ENCODE data around the gene SEC24D.
"Not testable (repeated sequence)": the region's sequence is repeated elsewhere in the genome, so short reads cannot be mapped to it uniquely, and the experiment has no call there.

SEC24D gene

GRCh38 chr4:118835571-118836300 lies at the start of gene SEC24D:
Gene SEC24D (minus strand): TSS chr4:118836126. CDS start chr4:118833696, 2,430 bp downstream.
- peak; percentile 26 for DNase-seq

GRCh38 chr4:118884716-118885115 lies 48.8 kb upstream of the SEC24D start:
- no peak for DNase-seq

GRCh38 chr4:118883861-118884260 lies 47.9 kb upstream of the SEC24D start:
- DNase-seq, result no peak

- no peak for DNase-seq
These were observed 45.7 kb upstream of the SEC24D start for GRCh38 chr4:118881512-118882146.

- DNase-seq, result no peak
These were observed 43.5 kb upstream of the SEC24D start for GRCh38 chr4:118879409-118879808.

- not testable (repeated sequence) for DNase-seq
These were observed 42.6 kb upstream of the SEC24D start for GRCh38 chr4:118878507-118878906.

- no peak for DNase-seq
These were observed 41.9 kb upstream of the SEC24D start for GRCh38 chr4:118877797-118878196.

GRCh38 chr4:118872181-118872580 lies 36.3 kb upstream of the SEC24D start:
- no peak for DNase-seq

GRCh38 chr4:118869808-118870342 lies 33.9 kb upstream of the SEC24D start:
- DNase-seq, result no peak

- DNase-seq, result no peak
These were observed 31.6 kb upstream of the SEC24D start for GRCh38 chr4:118867311-118868067.

- DNase-seq, result no peak
These were observed 30.5 kb upstream of the SEC24D start for GRCh38 chr4:118866442-118866841.

GRCh38 chr4:118865091-118865708 lies 29.3 kb upstream of the SEC24D start:
- peak; percentile 7 for DNase-seq

GRCh38 chr4:118858779-118859178 lies 22.9 kb upstream of the SEC24D start:
- no peak for DNase-seq

- no peak for DNase-seq
These were observed 21.8 kb upstream of the SEC24D start for GRCh38 chr4:118857760-118858159.

- no peak for DNase-seq
These were observed 14.7 kb upstream of the SEC24D start for GRCh38 chr4:118850488-118851173.

- DNase-seq, result no peak
These were observed 14.1 kb upstream of the SEC24D start for GRCh38 chr4:118849867-118850487.

- no peak for DNase-seq
These were observed 13.0 kb upstream of the SEC24D start for GRCh38 chr4:118848901-118849300.

GRCh38 chr4:118848242-118848641 lies 12.3 kb upstream of the SEC24D start:
- no peak for DNase-seq

- DNase-seq, result no peak
These were observed 11.1 kb upstream of the SEC24D start for GRCh38 chr4:118846979-118847378.

- peak; percentile 70 for DNase-seq
These were observed 9.7 kb upstream of the SEC24D start for GRCh38 chr4:118845552-118846050.

- no peak for DNase-seq
These were observed 7.3 kb upstream of the SEC24D start for GRCh38 chr4:118843237-118843636.

GRCh38 chr4:118842055-118842454 lies 6.1 kb upstream of the SEC24D start:
- no peak for DNase-seq

All from NCI-H2171 (cell line).